HuH-7.5 (cell line): ENCODE measurements around the gene POP4.

ENCODE experiments used
- DNase-seq: peaks from one replicate; pipeline ENCODE4 v3.0.0; 2011; ENCODE audit warnings: low spot score

Gene POP4

DNA sequence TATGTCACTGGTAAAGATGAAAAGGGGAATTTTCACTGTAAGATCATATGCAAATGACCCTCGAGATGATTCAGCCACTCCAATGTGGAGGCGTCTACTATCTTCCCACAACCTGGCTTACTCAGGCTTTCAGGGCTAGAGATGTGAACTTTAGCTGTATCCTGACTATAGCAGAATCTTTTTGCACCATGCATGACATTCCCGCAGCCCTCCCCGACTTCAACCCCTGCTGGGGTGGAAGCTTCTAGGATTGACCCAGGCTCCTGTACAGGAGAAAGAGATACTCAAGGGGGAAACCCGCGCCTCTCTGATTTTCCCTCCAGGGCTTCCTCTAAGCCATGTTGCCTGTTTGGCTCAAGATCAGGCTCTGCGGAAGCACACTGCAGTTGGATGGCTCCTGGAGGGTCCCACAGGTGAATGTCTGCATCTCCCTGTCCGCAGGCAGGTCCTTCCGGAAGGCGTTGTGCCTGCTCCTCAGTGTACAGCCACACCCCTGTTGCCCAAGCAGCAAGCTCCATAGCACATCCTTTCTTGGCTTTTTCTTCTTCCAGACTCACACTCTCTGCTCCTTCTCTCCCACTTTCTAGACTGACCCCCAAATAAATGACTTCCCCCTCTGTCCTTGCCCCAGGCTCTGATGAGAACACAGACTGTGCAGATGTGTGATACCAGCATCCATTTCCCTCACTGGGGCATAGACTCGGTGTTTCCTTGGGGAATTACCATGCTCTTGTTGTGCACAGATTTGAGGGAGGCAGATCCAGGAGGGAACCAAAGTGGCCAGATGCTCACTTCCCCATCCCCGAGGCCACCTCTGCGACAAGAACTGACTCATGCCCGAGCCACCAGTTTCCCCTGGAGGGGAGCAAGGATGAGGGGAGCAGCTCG is 29.1 kb upstream of the POP4 start:
- no peak for DNase-seq

DNA sequence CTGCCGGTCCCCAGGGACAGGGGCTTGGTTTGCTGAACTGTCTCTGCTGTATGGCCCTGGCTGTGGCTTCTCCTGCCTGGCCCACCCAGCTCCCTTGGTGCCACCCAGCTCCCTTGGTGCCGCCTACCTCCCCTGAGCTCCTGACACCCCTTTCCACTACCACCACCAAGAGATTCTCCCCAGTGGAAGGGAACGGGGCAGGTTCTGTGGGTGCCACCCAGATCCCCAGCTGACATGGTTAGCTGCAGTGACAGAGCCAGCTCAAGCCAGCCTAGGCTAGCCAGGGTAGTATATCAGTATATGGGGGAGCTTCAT is 28.5 kb upstream of the POP4 start:
- no peak for DNase-seq

DNA sequence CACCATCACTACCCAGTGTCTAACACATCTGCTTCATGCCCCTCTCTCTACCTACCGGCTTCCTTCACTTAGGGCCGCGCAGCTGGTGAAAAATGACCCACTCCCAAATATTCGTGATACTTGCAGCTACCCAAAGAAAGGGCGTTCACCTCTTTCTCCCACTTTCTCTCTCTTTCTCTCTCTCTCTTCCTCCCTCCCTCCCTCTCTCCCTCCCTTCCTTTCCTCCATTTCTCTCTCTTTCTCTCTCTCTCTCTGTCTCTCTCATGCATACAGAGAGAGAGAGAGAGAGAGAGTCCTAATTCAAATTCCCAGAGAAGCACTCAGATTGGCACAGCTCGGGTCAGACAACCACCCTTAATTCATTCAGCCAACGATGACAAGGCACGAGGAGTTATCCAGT is 27.7 kb upstream of the POP4 start:
- no peak for DNase-seq

DNA sequence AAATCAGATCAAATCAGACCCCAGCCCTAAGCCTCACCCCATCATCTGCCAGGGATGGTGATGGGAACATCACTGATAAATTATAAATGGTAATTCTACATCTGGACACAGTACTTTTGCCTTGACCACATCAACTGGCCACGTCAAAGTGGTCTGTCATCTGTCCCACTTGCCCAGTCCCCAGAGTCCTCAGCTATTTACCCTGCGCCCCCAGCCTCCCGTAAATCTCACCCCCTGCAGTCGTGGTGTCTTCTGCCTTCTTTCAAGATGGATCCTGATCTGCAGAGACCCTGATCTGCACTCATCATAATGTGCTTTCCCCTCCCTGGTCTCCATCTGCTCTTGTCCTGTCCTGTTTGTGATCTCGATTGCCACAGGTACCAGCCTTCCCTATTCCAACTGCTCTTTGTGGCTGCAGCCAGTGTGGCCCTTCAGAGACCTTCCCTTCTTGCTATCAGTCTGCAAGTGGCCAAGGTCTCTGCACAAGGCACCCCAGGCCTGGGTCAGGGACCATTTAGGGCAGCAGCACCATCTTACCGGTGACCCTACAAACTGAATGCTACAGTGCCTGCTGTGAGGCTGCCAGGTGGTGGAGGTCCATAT is 26.7 kb upstream of the POP4 start:
- DNase-seq = no peak

DNA sequence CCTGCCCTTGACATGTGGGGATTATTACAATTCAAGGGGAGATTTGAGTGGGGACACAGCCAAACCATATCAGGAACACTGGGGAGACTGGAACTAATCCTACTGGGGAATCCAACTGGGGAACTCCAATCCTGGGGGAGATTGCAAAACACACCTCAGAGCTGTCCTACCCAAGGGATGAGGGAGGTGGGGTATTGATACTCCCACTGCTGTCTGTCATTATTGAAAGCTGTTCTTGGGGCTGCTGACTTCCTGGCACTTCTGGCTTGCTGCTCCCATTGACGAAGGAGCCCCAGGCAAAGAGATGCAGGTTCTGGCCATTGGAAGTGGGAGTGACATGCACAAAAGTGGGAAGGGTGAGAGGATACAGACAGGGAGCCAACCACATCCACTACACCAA is 24.7 kb upstream of the POP4 start:
- no peak for DNase-seq

DNA sequence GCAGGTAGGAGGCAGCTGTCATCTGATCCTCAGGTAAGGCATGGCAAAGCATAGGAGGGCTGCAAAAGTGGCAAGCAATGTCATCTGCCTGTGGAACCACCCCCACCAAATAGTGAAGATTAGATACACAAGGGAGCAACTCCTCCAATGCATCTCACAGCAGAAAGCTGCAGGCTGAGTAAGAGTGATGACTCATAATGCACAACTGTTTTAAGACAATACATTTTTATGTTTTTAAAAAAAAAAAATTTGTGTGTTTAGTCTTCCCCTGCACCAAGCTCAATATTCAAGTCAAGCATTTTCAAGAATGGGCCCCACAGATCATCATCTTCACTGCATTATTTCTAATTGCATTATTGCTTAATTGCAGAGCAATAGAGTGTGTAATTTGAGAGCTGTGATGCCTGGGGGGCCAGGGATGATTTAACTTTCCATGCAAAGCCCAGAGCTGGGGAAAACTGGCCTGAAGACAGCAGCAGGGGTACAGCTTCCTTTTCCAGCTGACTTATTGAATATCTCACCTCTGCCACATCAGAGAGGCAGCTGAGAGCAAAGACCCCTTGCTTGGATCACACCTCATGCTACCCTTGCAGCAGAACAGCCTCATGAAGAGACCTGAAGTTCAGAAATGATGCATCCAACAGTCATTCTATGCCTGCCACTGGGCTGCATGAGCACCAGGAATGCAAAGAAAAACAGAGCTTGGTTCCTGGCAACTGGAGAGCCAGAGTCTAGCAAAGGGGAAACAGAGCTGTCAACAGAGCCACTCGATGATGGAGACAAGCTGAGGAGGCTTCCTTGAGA is 22.7 kb upstream of the POP4 start:
- DNase-seq = no peak

DNA sequence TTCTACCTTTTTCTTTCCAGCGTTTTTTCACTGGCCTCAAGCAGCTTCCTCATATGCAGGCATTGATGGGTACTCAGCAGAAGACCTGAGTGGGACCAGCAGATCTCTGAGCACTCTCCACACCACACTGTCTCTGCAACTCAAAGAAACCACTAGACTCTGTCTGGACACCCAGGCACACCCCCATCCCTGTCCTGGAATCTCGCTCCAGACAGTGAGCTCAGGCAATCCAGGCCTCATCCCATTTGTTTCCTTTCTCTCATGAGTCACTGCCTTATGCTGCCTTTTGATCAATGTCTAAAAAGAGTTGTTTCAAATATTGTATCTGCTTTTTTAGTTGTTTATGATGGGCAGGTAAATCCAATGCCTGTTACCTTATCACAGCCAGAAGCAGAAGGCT is 19.7 kb upstream of the POP4 start:
- DNase-seq = no peak

DNA sequence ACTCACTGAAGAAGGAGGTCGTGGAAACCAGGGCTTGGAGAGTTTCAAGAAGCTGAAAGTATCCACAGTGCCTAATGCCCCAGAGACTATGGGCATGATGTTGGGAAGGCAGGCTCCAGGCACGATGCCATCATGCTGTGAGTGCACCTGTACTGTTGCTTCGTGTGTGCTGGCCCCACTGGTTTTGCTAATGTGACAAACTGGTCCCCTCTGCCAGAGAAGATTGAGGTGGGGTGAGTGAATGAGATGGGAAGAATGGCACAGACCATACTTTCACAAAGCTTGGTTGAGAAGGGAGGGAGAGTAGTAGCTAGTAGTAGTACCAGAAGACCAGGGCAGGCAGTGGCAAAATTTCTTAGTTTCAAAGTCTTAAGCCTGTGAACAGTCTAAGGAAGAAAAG is 19.0 kb upstream of the POP4 start:
- DNase-seq = no peak

DNA sequence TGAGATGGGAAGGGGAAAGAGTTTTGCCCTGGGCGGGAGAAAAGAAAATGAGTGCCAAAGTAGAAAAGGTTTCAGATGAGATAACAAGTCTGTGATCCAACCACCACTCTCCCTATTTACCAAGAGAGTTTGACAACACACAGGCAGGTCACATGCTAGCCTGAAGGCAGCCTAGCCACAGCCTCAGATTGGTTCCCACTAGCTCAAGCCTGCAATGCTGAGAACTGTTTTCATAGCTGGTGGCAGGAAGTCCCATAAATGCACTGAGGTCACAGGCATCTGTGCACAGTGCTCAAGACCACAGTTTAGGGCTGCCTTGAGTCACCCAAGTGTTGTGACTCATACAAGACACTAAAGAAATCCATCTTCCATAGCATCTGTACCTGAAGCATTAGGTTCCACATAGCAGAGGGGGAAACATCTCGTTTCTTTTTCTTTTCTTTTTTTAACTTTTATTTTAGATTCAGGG is 18.5 kb upstream of the POP4 start:
- no peak for DNase-seq

DNA sequence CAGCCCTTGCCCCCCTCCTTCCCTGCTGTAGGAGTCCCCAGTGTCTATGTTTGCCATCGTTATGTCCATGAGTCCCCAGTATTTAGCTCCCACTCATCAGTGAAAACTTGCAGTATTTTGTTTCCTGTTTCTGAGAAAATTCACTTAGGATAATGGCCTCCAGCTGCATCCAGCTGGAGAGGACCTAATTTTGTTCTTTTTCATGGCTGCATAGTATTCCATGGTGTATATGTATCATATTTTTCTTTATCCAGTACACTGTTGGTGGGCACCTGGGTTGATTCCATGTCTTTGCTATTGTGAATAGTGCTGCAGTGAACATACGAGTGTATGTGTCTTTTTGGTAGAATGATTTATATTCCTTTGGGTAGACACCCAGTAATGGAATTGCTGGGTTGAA is 18.0 kb upstream of the POP4 start:
- no peak for DNase-seq

DNA sequence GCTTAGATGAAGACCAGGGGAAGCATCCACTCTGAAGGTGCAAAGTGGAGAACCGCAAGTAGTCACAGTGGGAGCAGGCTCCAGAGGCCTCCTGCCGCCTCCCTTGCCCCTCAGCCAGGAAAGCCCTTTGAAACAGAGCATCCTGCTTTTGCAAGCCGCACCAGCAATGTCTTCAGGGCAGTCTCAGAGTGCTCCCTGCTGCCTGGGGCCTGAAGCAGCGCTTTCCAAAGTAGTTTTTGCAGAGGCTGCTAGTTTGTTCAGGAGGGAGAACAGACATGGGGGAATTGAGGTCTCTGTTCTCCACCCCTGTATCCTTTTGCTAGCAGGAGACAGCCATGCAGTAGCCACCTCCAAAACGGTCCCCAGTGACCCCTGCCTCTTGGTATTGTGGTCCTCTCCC is 15.8 kb upstream of the POP4 start:
- no peak for DNase-seq

DNA sequence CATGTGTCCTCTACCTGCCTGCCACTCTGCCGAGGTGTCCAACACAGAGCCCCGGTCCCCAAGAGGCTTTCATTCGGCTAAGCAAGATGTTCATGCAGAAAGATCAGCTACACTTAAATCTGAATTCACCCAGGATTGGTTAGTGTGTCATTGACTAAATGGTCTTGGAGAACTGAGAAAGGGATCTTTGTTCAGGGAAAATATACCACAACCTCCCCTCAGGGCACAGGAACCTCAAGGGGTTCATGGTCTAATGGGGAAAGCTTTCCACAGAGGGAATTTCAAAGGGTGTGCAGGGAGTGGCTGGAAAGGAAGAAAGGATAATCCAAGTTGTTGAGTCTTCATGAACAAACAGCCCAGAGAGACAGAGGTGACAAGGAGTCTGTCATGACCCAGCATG is 14.4 kb upstream of the POP4 start:
- DNase-seq = no peak

DNA sequence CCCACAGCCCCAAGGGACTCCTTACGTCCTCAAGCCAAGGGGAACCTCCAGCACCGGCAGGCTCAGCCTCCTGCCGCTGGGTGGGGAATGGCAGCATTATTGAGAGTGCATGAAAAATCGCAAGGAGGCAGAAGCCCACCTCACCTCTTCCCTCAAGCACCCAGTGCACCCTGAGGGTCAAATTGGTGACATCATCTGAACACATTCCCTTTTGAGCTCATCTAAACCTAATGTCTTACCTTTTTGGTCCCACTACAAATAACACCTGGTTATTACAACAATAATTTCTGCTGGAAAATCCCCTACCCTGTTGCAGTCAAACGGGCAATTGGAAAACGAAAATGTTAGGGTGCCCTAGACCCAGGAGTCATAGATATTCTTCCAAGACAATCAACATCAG is 12.2 kb upstream of the POP4 start:
- no peak for DNase-seq

DNA sequence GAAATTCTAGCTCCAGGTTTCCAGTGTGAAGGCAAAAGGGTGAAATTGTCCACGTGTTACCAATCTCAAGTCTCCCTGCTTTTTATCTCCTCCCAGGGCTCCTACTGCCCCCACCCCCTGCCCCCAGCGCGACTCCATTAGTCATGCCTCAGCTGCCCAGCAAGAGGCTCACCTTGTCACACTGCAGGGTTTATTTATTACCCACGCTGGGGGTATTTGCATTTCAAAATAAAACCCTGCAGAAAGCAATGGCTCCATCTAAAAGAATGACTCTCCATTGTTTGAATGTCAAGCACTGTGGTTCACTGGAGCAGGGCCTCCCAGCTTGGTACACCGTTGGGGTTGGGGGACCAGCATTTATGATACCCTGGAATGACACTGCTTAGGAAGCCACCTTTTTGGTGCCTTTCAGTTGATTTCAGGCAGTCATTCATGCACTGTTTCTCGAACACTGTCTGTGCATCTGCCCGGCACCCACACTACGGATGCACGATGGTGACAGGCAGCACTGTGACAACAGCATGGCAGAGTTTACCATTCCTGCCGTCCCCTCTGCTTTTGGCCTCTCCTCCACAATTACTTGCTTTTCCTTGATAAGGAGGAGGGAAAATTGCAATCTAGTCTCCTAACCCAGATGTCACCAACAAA is 9.9 kb upstream of the POP4 start:
- DNase-seq = no peak

DNA sequence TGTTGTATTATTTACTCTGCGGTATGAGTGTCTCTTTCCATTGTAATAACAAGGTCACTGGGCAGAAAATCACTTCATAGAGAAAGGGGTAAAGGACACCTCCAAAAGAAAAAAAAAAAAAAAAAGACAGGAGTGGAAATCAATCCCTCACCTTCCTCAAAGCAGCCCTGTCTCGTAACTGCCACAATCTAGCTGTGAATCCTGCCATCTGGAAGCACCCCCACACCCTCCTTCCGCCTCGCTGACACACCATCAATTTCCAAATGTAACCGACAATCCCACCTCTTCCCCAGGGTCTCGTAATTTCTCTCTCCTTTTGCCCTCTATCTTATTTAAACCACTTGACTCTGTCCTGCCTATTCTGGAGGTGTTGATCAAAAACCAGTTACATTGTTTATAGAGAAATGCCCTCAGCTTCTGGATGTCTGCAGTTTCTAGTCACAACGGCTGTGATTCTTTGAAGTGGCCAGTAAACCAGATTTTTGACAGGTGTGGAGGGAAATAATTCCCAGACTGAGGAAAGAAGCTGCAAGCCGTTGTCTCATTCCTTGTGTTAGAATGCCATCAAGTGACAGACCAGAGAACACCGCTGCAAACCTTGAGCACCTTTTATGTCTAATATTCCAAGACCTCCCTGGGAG is 9.1 kb upstream of the POP4 start:
- DNase-seq = no peak

DNA sequence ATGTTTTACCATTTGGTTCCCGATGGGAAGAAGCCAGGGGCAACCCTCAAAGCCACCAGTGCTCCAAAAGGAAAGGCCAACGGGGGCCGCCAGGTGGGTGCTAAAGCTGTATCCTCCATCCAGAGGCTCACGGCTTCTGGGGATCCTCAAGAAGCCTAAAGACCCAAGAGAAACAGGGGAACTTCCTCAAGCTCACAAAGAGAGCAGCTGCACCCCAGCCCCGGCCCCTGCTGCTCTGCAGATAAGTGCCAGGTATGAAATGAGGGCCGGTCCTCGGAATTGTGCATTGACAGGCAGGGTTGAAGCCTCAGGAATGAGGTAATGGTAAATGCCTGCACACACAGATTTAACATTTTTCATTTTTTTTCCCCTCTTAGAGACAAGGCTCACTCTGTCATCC is 8.0 kb upstream of the POP4 start:
- DNase-seq = no peak

DNA sequence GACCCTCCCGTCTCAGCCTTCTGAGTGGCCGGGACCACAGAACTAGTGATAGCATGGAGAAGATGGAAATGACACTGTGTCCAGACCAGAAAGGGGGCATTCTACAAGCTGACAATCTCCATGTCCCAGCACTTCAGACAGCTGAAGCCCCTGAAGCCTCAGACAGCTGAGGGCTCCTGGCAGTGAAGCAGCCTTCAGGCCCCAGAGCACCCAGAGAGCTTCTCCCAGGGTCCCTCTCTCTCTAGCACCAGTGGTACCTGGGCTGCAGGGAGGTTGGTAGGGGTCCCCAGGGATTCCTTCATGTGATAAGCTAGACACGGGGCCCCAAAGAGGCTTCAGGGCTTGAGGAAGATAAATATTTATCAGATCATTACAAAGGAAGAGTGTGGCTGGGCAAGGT is 7.6 kb upstream of the POP4 start:
- no peak for DNase-seq

DNA sequence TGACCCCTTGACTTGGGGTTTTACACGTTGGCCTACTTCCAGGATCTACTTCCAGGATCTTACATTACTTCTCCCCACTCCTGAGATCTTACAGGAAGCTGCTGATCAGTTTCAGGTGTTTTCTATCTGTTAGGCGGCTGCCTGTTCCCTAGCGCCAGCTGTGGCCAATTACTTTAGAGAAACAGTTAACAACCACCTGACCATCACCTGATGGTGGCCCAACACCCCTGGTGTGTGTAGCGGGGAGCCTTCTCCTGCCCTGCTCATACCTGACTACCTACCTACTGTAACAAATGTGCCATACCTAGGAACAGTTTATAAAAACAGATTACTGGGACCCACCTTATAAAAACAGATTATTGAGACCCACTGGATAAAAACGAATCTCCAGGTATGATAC is 2.8 kb upstream of the POP4 start:
- no peak for DNase-seq

DNA sequence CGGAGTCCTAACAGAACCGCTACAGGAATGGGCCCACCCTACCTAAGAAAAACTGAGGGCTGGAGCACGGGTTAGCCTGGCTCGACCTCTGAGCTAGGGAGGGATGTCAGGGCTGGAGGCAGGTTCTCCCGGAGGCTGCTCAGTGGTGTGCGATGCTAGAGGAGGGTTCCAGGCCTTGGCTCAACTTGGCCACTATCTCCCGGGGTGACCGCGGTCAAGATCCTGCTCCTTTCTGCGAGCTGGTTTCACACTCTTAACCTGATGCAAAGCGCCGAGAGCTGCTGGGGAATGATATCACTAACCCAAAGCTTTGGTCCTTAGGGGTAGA is 301 bp downstream of the POP4 start:
- peak; percentile 40 for DNase-seq

DNA sequence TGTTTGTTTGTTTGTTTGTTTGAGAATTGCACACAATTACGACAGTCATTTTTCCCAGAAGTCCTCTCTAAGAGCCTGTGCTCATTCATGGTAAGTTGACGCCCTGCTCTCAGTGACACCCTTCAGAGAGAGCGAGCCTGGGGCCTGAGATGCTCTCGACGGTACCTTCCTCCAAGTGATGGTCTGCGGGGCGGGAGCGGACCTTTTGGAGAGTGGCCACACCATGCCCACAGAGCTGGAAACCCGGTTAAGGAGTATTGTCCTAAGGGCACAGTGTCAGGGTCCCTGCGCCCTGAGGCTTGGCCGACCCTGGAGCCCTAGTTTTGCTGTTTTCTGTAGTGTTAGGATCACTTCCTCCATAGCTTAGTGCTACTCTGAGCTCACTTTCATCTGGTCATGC is 3.6 kb downstream of the POP4 start:
- DNase-seq = no peak

DNA sequence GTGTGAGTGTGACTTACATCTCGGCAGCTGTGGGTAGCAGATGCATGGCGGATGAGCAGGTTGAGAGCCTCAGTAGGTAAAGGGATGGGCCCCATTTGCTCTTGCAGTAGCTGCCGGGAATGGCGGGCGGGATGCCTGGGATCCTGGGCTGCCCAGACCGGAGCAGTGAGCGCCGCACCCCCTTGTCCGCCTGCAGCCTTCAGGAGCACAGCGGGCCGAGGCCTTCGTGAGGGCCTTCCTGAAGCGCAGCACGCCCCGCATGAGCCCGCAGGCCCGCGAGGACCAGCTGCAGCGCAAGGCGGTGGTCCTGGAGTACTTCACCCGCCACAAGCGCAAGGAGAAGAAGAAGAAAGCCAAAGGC is 4.1 kb downstream of the POP4 start:
- no peak for DNase-seq

DNA sequence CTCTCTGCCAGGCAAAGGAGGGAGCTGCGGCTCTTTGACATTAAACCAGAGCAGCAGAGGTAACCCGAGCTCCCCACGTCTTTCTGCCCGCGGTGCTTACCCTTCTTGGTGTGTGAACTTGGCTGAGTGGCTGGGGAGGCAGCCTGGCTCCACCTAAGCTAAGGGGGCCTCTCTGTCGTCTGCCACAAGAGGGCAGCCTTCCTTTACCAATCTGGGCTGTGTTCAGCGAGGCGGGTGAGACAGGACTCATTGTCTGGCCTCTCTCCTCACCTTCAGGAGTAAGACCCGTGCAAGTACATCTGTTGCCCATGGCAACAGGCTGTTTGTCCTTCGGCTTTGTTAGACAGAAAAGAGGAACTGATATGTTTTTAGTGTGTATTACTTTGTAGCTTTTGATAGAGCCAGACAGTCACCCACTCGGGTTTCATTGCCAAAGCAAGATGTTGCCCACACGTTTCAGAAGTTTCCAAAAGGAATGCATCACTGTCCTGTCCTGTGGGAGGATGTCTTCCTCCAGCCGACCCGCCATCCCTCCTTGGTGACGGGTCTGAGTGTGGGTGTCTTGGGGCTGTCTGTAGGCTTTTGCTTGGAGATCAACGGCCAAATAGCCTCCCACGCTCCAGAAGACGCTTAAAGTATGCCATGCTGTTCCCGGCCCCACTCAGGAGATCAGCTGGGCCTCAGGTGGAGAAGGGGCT is 4.6 kb downstream of the POP4 start:
- peak; percentile 88 for DNase-seq
